Heart right ventricle (tissue), 16 donors: ENCODE results near the gene TMEM154. TPM values are rescaled to one million over a fixed set of nuclear protein-coding genes. Genes with fewer than 3 reads are reported as not detected.

Experiments
- ATAC-seq, 8 donors: fragments of 200-7000 bp; cut with Tn5 transposase; one replicate each; pipeline ENCODE4 v1.9.1; 2020; ENCODE audit warnings: mild to moderate bottlenecking in 8 of 8, moderate library complexity in 8 of 8, moderate number of reproducible peaks in 1 of 8
- DNase-seq, 2 donors: peaks; one replicate each; pipeline ENCODE4 v3.0.0-alpha.2; 2020
- H3K27ac ChIP-seq, 10 donors: fragments of 200-600 bp; sonication (generic) in 2 of 10; one replicate each; pipeline versions ENCODE4 v1.5.0 to v1.8.0; 2020 to 2022; ENCODE audit warnings: mild to moderate bottlenecking in 3 of 10
- H3K27me3 ChIP-seq, 7 donors: fragments of 200-600 bp; one replicate each; pipeline ENCODE4 v1.8.0; 2021 to 2022; ENCODE audit warnings: mild to moderate bottlenecking in 2 of 7
- H3K36me3 ChIP-seq, 9 donors: fragments of 200-600 bp; sonication (generic) in 1 of 9; one replicate each; pipeline versions ENCODE4 v1.5.0 to v1.8.0; 2020 to 2022; ENCODE audit warnings: mild to moderate bottlenecking in 2 of 9
- H3K4me1 ChIP-seq, 9 donors: fragments of 200-600 bp; sonication (generic) in 1 of 9; one replicate each; pipeline versions ENCODE4 v1.5.0 to v1.8.0; 2020 to 2022; ENCODE audit warnings: mild to moderate bottlenecking in 4 of 9
- H3K4me3 ChIP-seq, 10 donors: fragments of 200-600 bp; sonication (generic) in 2 of 10; one replicate each; pipeline versions ENCODE4 v1.5.0 to v1.8.0; 2020 to 2022; ENCODE audit warnings: mild to moderate bottlenecking in 7 of 10, moderate library complexity in 2 of 10
- H3K9me3 ChIP-seq, 11 donors: fragments of 200-600 bp in 10 of 11; sonication (generic) in 2 of 11; one replicate each; pipeline versions ENCODE4 v1.5.0 to v1.8.0; 2013 to 2022; ENCODE audit warnings: mild to moderate bottlenecking in 2 of 11, control low read depth in 1 of 11, moderate library complexity in 1 of 11
- WGBS, 2 donors: extraction: QIAGEN DNeasy Blood & Tissue Kit; methylation state at CpG; one replicate each; pipeline ENCODE4 v1.1.7; 2013; ENCODE audit warnings: inconsistent platforms in 1 of 2; 5-methylcytosine and 5-hydroxymethylcytosine counted together
- intact Hi-C, 10 donors: fragments of 100-400 bp; cut with DNase I; formaldehyde crosslinking; loops; one replicate each; pipeline versions ENCODE4 v1.11.1 to v1.14.2; 2022
- polyA plus RNA-seq, 2 donors: library from polyadenylated mRNA; stranded (reverse); fragments of 200-250 nt; gene quantifications; one replicate each; pipeline ENCODE4 v1.2.3, GENCODE V29; 2013
- total RNA-seq, 10 donors: library from RNA; stranded (reverse); fragmentation: NEBNext Ultra II Directional in 3 of 10; extraction: Animal tissue kit (Norgen Biotek cat#: 25700) in 3 of 10; gene quantifications; one replicate each; pipeline versions ENCODE4 v1.2.1 to v1.2.4, GENCODE V29; 2021 to 2023
- TF ChIP-seq, protein P1 (sequence below), 9 donors: fragments of 200-600 bp; sonication (generic) in 2 of 9; IDR thresholded peaks; one replicate each; pipeline versions ENCODE4 v1.5.0 to v1.8.0; 2021 to 2022; ENCODE audit warnings: antibody characterized with exemption in 9 of 9, mild to moderate bottlenecking in 5 of 9, moderate library complexity in 1 of 9
- donor health status: Arrhythmogenic right ventricular cardiomyopathy.
- donor health status: ischemic (EF 13 %, LVEDD 7.1; RV severe dilation, severe dysfunction).
- donor health status: healthy with polysubstance abuse.
- donor health status: DM: no; HTN: yes; CAD: no.
- donor health status: DM: no; HTN: no; CAD: no.
- donor health status: ischemic (EF 25% LVEDD 6.9; RV normal size, moderate dysfunction).
- donor health status: ischemic (EF 25% LVEDD 5.7; RV mildly dilated, moderate dysfunction).
- donor health status: healthy.
- donor health status: DM: yes; HTN: yes; CAD: no.
- donor health status: Ischemic cardiomyopathy.
- donor health status: ischemic (EF 35%, LVEDD 5.7; RV mildly dilated, moderate dysfunction).
- donor health status: nonischemic (EF 11% LVEDD 7.7; RV severe dilation, severe dysfunction).
- donor health status: DM: yes; HTN: yes; CAD: no.
- donor health status: PGD.
- donor health status: ischemic (EF 29% LVEDD 5.4; RV normal size, mild dysfunction).
- donor health status: nonischemic (EF 23%, LVEDD 6.1; RV moderate dilation, normal function).

Gene TMEM154
- total and polyA plus RNA-seq, 12 donors = 0.25 to 5.4 (median 1.8) TPM

DNA sequence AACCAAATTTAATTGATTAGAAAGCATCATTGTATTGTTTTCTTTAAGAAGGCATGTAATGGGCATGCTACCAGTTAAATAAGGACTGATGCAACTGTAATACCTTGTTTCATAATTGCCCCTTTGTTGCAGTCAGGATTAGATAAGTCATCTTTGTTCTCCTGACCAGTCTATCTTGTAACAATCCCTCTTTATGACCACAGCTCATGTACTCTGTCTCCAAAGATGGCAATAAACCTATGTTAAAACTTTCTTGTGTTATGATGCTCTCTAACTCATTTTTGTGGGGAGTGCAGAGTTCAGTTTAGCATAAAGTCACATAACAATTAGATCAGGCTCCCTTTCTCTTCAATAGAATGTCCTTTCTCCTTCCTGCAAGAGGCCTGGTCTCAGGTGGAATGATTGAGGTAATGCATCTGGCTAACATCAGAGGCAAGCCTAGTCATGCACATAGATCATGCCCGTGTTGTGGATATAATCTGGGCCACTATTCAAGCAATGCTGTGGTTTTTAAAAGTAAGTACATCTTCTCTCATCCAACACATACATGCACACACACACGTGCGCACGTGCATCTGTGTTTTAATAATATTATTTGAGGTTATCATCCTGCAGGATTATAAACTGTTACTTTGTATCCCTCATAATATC, 45.6 kb downstream of the TMEM154 start:
- WGBS, 2 donors = 90 to 95% methylated on average over 4 of the region's 4 CpGs
- no peak for DNase-seq
- ATAC-seq = no peak
- H3K27ac ChIP-seq = no peak overlapping the region
- no peak overlapping the region for H3K4me3 ChIP-seq
- no peaks in the 10 kb centered on the region for H3K27me3 ChIP-seq
- TF ChIP-seq, protein P1, sequence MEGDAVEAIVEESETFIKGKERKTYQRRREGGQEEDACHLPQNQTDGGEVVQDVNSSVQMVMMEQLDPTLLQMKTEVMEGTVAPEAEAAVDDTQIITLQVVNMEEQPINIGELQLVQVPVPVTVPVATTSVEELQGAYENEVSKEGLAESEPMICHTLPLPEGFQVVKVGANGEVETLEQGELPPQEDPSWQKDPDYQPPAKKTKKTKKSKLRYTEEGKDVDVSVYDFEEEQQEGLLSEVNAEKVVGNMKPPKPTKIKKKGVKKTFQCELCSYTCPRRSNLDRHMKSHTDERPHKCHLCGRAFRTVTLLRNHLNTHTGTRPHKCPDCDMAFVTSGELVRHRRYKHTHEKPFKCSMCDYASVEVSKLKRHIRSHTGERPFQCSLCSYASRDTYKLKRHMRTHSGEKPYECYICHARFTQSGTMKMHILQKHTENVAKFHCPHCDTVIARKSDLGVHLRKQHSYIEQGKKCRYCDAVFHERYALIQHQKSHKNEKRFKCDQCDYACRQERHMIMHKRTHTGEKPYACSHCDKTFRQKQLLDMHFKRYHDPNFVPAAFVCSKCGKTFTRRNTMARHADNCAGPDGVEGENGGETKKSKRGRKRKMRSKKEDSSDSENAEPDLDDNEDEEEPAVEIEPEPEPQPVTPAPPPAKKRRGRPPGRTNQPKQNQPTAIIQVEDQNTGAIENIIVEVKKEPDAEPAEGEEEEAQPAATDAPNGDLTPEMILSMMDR (IDR thresholded peaks at IDR 0.05) = no peak
- H3K4me1 ChIP-seq = peaks cover 0 to 23% (median 0%) of the 10 kb centered on the region in 9 donors
- H3K9me3 ChIP-seq = no peaks in the 10 kb centered on the region
- intact Hi-C loops = loop anchor here in 1 of 10 donors (10.0 kb wide), 1 partner anchor 179 kb away; no protein-coding TSS in a partner anchor
- H3K36me3 ChIP-seq = peaks cover 0 to 11% (median 0%) of the 10 kb centered on the region in 9 donors

DNA sequence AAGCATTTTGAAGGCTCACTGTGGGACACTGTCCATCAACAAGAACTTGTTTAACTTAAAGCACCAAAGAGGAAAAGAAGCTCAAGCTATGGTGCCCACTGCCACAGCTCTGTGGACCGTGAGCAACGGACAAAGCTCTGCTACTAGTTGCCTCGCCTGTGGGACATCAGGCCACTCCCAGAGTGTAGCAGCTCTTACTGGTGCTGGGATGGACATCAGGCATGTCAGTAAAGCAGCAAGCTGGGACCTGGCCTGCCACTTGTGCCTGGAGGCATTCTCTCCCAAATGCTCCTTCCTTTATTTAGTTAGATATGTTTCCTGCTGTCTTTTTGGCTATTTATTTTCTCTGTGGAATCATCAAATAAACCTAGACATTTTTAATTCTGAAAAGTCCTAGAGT, 46.7 kb downstream of the TMEM154 start:
- WGBS, 2 donors = 48 to 57% methylated on average over 3 of the region's 3 CpGs

DNA sequence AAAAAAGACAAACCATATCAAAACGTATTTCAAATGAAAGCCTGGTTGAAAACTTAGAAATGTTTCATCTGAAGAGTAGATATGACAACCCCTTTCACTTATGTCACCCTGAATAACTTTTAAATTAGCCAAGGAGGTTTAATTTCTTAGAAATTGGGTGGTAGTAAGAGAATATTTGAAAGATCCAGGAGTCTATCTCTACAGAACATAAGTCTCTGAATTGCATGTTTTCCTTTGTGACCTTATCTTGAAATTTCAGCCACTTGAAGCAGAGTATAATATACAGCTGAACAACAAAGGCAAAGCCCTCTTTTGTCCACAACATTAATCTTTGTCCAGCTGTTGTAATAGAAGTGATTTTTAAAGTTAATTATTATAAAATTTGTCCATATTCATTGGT, 49.5 kb downstream of the TMEM154 start:
- ATAC-seq (no peak), DNase-seq (no peak)
- H3K27me3 ChIP-seq = no peaks in the 10 kb centered on the region
- intact Hi-C loops = loop anchor here in 1 of 10 donors (10.0 kb wide), 1 partner anchor 176 kb away; no protein-coding TSS in a partner anchor
- no peak overlapping the region for H3K27ac ChIP-seq
- WGBS, 2 donors = 59 to 85% methylated on average over 1 of the region's 1 CpG
- H3K4me3 ChIP-seq = no peak overlapping the region
- H3K4me1 ChIP-seq = peaks cover 0 to 8% (median 0%) of the 10 kb centered on the region in 9 donors
- H3K36me3 ChIP-seq = peaks cover 0 to 34% (median 0%) of the 10 kb centered on the region in 9 donors
- TF ChIP-seq, protein P1 (IDR thresholded peaks at IDR 0.05) = no peak
- no peaks in the 10 kb centered on the region for H3K9me3 ChIP-seq

More for the DNA sequence above, 46.7 kb downstream of the TMEM154 start:
- H3K27me3 ChIP-seq = no peaks in the 10 kb centered on the region
- no peak for DNase-seq
- H3K27ac ChIP-seq = no peak overlapping the region
- no peaks in the 10 kb centered on the region for H3K9me3 ChIP-seq
- TF ChIP-seq, protein P1 (IDR thresholded peaks at IDR 0.05) = no peak
- no peak overlapping the region for H3K4me3 ChIP-seq
- ATAC-seq = no peak
- H3K4me1 ChIP-seq = peaks cover 0 to 23% (median 0%) of the 10 kb centered on the region in 9 donors
- H3K36me3 ChIP-seq = peaks cover 0 to 18% (median 0%) of the 10 kb centered on the region in 9 donors
- intact Hi-C loops = loop anchor here in 1 of 10 donors (10.0 kb wide), 1 partner anchor 178 kb away; no protein-coding TSS in a partner anchor

DNA sequence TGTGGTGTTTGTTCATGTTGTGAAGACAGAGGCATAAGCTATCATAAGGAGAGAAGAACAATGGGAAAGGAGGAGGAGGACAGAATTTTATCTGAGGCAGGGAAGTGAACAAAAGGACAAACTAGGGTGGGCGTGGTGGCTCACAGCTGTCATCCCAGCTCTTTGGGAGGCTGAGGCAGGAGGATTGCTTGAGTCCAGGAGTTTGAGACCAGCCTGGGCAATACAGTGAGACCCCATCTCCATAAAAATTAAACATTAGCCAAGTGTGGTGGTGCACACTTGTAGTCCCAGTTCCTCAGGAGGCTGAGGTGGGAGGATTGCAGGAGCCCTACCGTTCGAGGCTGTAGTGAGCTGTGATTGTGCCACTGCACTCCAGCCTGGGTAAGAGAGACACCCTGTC, 49.9 kb downstream of the TMEM154 start:
- H3K9me3 ChIP-seq = no peaks in the 10 kb centered on the region
- no peak for ATAC-seq
- H3K4me3 ChIP-seq = no peak overlapping the region
- H3K27me3 ChIP-seq = no peaks in the 10 kb centered on the region
- peaks cover 0 to 34% (median 0%) of the 10 kb centered on the region in 9 donors for H3K36me3 ChIP-seq
- H3K4me1 ChIP-seq = peaks cover 0 to 5% (median 0%) of the 10 kb centered on the region in 9 donors
- TF ChIP-seq, protein P1 (IDR thresholded peaks at IDR 0.05) = no peak
- H3K27ac ChIP-seq = no peak overlapping the region
- WGBS, 2 donors = 96 to 98% methylated on average over 3 of the region's 3 CpGs
- intact Hi-C loops = loop anchor here in 1 of 10 donors (10.0 kb wide), 1 partner anchor 175 kb away; no protein-coding TSS in a partner anchor
- DNase-seq = no peak
